Activated CD8-positive, alpha-beta memory T cell treated with anti-CD3 and anti-CD28 coated beads, Interleukin-2, amount 50 U/mL, for 48 hours (primary cell): Measurements from ENCODE around the gene GPX4.

ENCODE experiments used
- DNase-seq: peaks from one replicate; pipeline ENCODE4 v3.0.0-alpha.2; 2020

Gene GPX4

GRCh38 chr19:1103708-1104310, at the start of gene GPX4:
GPX4 (plus strand) TSS chr19:1103994; CDS start chr19:1104044, 50 bp downstream.
- DNase-seq: peak; percentile 98

GRCh38 chr19:1054102-1055027, 49.4 kb upstream of the GPX4 start:
- DNase-seq: no peak

- DNase-seq: no peak
Observed at GRCh38 chr19:1055028-1055425, 48.8 kb upstream of the GPX4 start.

GRCh38 chr19:1055886-1056620, 47.7 kb upstream of the GPX4 start:
- DNase-seq: no peak

GRCh38 chr19:1057176-1057855, 46.5 kb upstream of the GPX4 start:
- DNase-seq: no peak

GRCh38 chr19:1058112-1058511, 45.7 kb upstream of the GPX4 start:
- no peak for DNase-seq

- no peak for DNase-seq
Observed at GRCh38 chr19:1060689-1061088, 43.1 kb upstream of the GPX4 start.

GRCh38 chr19:1061987-1062386, 41.8 kb upstream of the GPX4 start:
- no peak for DNase-seq

- peak; percentile 62 for DNase-seq
Observed at GRCh38 chr19:1062387-1063029, 41.3 kb upstream of the GPX4 start.

GRCh38 chr19:1063030-1063908, 40.5 kb upstream of the GPX4 start:
- peak; percentile 84 for DNase-seq

GRCh38 chr19:1063909-1064660, 39.7 kb upstream of the GPX4 start:
- no peak for DNase-seq

GRCh38 chr19:1064661-1065605, 38.9 kb upstream of the GPX4 start:
- DNase-seq: peak; percentile 87

- DNase-seq: no peak
Observed at GRCh38 chr19:1065606-1066109, 38.1 kb upstream of the GPX4 start.

GRCh38 chr19:1066251-1066747, 37.5 kb upstream of the GPX4 start:
- DNase-seq: no peak

GRCh38 chr19:1066748-1067340, 37.0 kb upstream of the GPX4 start, which contains the start of gene ARHGAP45:
ARHGAP45 (plus strand) TSS chr19:1067167; CDS start chr19:1067406, 239 bp downstream.
- DNase-seq: peak; percentile 91

- DNase-seq: no peak
Observed at GRCh38 chr19:1067341-1067957, 36.3 kb upstream of the GPX4 start.

GRCh38 chr19:1068009-1069001, 35.5 kb upstream of the GPX4 start:
- DNase-seq: no peak
